Left lung (tissue), 10 donors: ENCODE measurements around the gene FAM229B. TPM values are rescaled to one million over a fixed set of nuclear protein-coding genes. Genes with fewer than 3 reads are reported as not detected.

Experiments
- ATAC-seq: fragments of 200-7000 bp; cut with Tn5 transposase; one replicate; pipeline ENCODE4 v1.9.1; 2020; ENCODE audit warnings: moderate library complexity
- DNase-seq, 4 donors: peaks; one replicate each; pipeline ENCODE4 v3.0.0-alpha.2; 2013 to 2020
- H3K27ac ChIP-seq, 2 donors: fragments of 200-600 bp; sonication (generic) in 1 of 2; one replicate each; pipeline versions ENCODE4 v1.5.0 to v1.8.0; 2020 to 2021
- H3K27me3 ChIP-seq, 2 donors: fragments of 200-600 bp; sonication (generic) in 1 of 2; one replicate each; pipeline versions ENCODE4 v1.5.0 to v1.8.0; 2020 to 2021
- H3K36me3 ChIP-seq, 2 donors: fragments of 200-600 bp; sonication (generic) in 1 of 2; one replicate each; pipeline versions ENCODE4 v1.5.0 to v1.8.0; 2020 to 2021
- H3K4me1 ChIP-seq, 2 donors: fragments of 200-600 bp; one replicate each; pipeline ENCODE4 v1.8.0; 2021
- H3K4me3 ChIP-seq, 2 donors: fragments of 200-600 bp; sonication (generic) in 1 of 2; one replicate each; pipeline versions ENCODE4 v1.5.0 to v1.8.0; 2020 to 2021; ENCODE audit warnings: mild to moderate bottlenecking in 1 of 2
- H3K9me3 ChIP-seq, 2 donors: fragments of 200-600 bp; sonication (generic) in 1 of 2; one replicate each; pipeline versions ENCODE4 v1.5.0 to v1.8.0; 2020 to 2021
- CTCF ChIP-seq, 2 donors: fragments of 200-600 bp; sonication (generic) in 1 of 2; IDR thresholded peaks; one replicate each; pipeline versions ENCODE4 v1.5.0 to v1.8.0; 2021; ENCODE audit warnings: antibody characterized with exemption in 2 of 2
- intact Hi-C, 2 donors: fragments of 100-400 bp; cut with DNase I; formaldehyde crosslinking; loops; one replicate each; pipeline versions ENCODE4 v1.11.2 to v1.14.2; 2022
- polyA plus RNA-seq, 6 donors: library from polyadenylated mRNA; unstranded; fragments of 120-200 nt; gene quantifications; one replicate each; pipeline ENCODE4 v1.2.1, GENCODE V29; 2013; ENCODE audit not compliant: insufficient read length in 6 of 6
- total RNA-seq, 2 donors: library from RNA; stranded (reverse); fragmentation: NEBNext Ultra II Directional; extraction: Animal tissue kit (Norgen Biotek cat#: 25700); gene quantifications; one replicate each; pipeline ENCODE4 v1.2.1, GENCODE V29; 2021
- donor health status: DM: no; HTN: yes; CAD: no.
- donor health status: DM: no; HTN: no; CAD: no.

Gene FAM229B
- total and polyA plus RNA-seq, 8 donors = 15.3 to 36.5 (median 33.8) TPM

- H3K4me3 ChIP-seq = no peak overlapping the region
- ATAC-seq = no peak
- no peaks in the 10 kb centered on the region for H3K4me1 ChIP-seq
- no peak overlapping the region for H3K27ac ChIP-seq
- peaks cover 0 to 7% of the 10 kb centered on the region in 2 donors for H3K36me3 ChIP-seq
- no peaks in the 10 kb centered on the region for H3K27me3 ChIP-seq
- intact Hi-C loops = no loop called here
- no peak for TF ChIP-seq CTCF (IDR thresholded peaks at IDR 0.05)
- no peaks in the 10 kb centered on the region for H3K9me3 ChIP-seq
- no peak for DNase-seq
Measured at GRCh38 chr6:112139052-112139451, 51.7 kb downstream of the FAM229B start.

- Histone ChIP-seq H3K4me1 (no peaks in the 10 kb centered on the region), H3K4me3 (no peak overlapping the region), H3K27me3 (no peaks in the 10 kb centered on the region), H3K36me3 (peaks cover 0 to 11% of the 10 kb centered on the region in 2 donors), H3K27ac (no peak overlapping the region), H3K9me3 (no peaks in the 10 kb centered on the region)
- ATAC-seq (no peak), DNase-seq (no peak)
- TF ChIP-seq CTCF (IDR thresholded peaks at IDR 0.05) = no peak
- intact Hi-C loops = no loop called here
Measured at GRCh38 chr6:112141707-112142106, 54.3 kb downstream of the FAM229B start.

- no peak for TF ChIP-seq CTCF (IDR thresholded peaks at IDR 0.05)
- H3K9me3 ChIP-seq = no peaks in the 10 kb centered on the region
- H3K27me3 ChIP-seq = no peaks in the 10 kb centered on the region
- H3K36me3 ChIP-seq = peaks cover 0 to 11% of the 10 kb centered on the region in 2 donors
- ATAC-seq (no peak), DNase-seq (no peak)
- no peak overlapping the region for H3K4me3 ChIP-seq
- H3K27ac ChIP-seq = no peak overlapping the region
- no peaks in the 10 kb centered on the region for H3K4me1 ChIP-seq
- intact Hi-C loops = no loop called here
Measured at GRCh38 chr6:112144145-112144926, 56.9 kb downstream of the FAM229B start.

GRCh38 chr6:112145080-112145573 is 57.7 kb downstream of the FAM229B start:
- no peak overlapping the region for H3K4me3 ChIP-seq
- H3K27ac ChIP-seq = no peak overlapping the region
- H3K27me3 ChIP-seq = no peaks in the 10 kb centered on the region
- peaks cover 0 to 11% of the 10 kb centered on the region in 2 donors for H3K36me3 ChIP-seq
- H3K9me3 ChIP-seq = no peaks in the 10 kb centered on the region
- TF ChIP-seq CTCF (IDR thresholded peaks at IDR 0.05) = no peak
- H3K4me1 ChIP-seq = no peaks in the 10 kb centered on the region
- no peak for DNase-seq
- intact Hi-C loops = no loop called here
- ATAC-seq = no peak

- TF ChIP-seq CTCF (IDR thresholded peaks at IDR 0.05) = no peak
- H3K36me3 ChIP-seq = peaks cover 0 to 4% of the 10 kb centered on the region in 2 donors
- no peaks in the 10 kb centered on the region for H3K9me3 ChIP-seq
- no peak for DNase-seq
- no peaks in the 10 kb centered on the region for H3K4me1 ChIP-seq
- no peaks in the 10 kb centered on the region for H3K27me3 ChIP-seq
- no peak for ATAC-seq
- no peak overlapping the region for H3K4me3 ChIP-seq
- no peak overlapping the region for H3K27ac ChIP-seq
- intact Hi-C loops = no loop called here
Measured at GRCh38 chr6:112148103-112148502, 60.7 kb downstream of the FAM229B start.
